Erythroblast (primary cell): Measurements from ENCODE around the gene SLC38A3.

Experiments
- DNase-seq, 2 experiments: peaks; one replicate each; lab custom pipeline; 2025; lab: John Stamatoyannopoulos, UW
- GATA1 ChIP-seq: IDR thresholded peaks from 2 replicates; pipeline ENCODE4 v1.6.1; 2011; ENCODE audit warnings: low read depth, mild to moderate bottlenecking, control low read depth, low read length, moderate library complexity
- POLR2A ChIP-seq: IDR thresholded peaks from 2 replicates; pipeline ENCODE4 v1.6.1; 2011; ENCODE audit warnings: mild to moderate bottlenecking, low read length

The SLC38A3 gene

DNA sequence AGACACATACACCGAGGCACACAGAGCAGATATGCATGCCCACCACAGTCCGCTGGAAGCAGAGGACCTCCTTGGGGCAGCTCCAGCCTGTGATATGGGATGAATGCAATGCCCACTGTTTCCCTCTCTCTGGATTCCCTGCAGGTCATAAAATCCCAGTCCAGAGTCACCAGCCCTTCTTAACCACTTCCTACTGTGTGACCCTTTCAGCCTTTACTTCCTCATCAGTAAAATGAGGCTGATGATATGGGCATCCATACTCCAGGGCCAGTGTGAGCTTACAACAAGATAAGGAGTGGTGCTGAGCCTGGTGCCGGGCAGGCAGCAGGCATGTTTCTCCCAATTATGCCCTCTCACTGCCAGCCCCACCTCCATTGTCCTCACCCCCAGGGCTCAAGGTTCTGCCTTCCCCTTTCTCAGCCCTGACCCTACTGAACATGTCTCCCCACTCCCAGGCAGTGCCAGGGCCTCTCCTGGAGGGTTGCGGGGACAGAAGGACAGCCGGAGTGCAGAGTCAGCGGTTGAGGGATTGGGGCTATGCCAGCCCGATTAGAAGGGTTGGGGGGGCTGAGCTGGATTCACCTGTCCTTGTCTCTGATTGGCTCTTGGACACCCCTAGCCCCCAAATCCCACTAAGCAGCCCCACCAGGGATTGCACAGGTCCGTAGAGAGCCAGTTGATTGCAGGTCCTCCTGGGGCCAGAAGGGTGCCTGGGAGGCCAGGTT is 14.0 kb upstream of the SLC38A3 start, which contains the start of gene GNAT1:
TSS of gene GNAT1 (plus strand) at position 675 of the 725 bp plus-strand sequence. CDS start 116 bp downstream, outside the sequence.
- TF ChIP-seq GATA1 = no peak
- TF ChIP-seq POLR2A = no peak
- no peak for DNase-seq

DNA sequence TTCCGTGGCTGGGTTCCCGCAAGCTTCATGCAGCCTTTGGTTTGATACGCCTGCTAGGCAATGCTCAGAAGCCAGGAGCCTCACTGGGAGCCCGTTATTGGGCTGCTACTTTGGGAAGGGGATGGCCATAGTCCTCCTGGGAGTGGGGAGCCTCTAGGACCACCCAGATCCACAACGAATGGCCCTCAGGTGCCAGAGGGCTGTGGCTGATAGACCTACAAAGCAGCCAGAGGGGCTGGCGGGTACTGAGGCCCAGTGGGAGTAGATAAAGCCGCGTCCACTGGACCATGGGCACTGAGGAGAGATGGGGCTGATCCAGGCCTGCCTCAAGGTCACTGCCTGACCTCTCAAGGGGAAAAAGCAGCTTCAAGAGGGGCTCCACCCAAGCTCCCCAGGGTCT is 12.9 kb upstream of the SLC38A3 start:
- no peak for DNase-seq
- TF ChIP-seq POLR2A (no peak), GATA1 (no peak)

DNA sequence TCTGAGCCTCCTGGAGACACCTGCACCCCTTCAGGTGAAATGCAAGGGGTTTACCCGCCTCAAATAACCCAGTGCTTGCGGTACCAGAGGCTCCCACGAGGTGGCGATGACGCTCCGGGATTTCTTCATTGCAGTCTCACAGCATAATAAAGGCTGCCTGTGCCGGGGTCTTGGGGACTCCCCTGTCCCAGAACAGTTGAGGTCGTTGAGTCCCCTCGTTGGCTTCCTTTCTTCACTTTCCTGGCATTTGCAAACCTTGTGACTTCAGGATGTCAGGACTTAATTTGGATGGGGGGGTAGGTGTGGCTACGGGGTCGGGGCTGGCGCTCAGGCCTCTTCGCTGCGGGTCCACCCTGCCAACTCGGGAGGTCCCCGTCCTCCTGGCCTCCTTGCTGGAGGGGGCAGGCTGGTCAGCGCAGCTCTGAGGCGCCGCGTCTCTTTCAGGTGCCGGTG is 12.4 kb upstream of the SLC38A3 start:
- DNase-seq = peak; percentile 58 to 79
- TF ChIP-seq POLR2A = no peak
- no peak for TF ChIP-seq GATA1

DNA sequence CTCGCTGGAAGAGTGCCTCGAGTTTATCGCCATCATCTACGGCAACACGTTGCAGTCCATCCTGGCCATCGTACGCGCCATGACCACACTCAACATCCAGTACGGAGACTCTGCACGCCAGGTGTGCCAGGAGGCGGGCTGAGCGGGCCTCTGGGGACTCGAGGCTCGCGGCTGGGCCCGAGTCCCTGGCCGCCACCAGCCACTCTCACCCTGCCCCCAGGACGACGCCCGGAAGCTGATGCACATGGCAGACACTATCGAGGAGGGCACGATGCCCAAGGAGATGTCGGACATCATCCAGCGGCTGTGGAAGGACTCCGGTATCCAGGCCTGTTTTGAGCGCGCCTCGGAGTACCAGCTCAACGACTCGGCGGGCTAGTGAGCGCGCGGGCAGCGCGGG is 11.8 kb upstream of the SLC38A3 start:
- DNase-seq = no peak

DNA sequence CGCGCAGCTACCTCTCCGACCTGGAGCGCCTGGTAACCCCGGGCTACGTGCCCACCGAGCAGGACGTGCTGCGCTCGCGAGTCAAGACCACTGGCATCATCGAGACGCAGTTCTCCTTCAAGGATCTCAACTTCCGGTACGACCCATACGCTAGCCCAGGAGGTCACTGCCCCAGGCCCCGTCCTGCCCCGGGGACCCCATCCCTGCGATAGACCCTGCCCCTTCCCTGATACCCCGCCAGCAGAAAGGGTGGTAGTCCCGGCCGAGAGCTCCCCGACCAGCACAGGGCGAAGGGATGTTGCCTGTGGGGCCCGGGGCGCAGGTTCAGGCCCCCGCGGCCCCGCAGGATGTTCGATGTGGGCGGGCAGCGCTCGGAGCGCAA is 11.3 kb upstream of the SLC38A3 start:
- no peak for DNase-seq
- TF ChIP-seq GATA1 (no peak), POLR2A (no peak)

More for the DNA sequence above, 11.8 kb upstream of the SLC38A3 start:
- TF ChIP-seq GATA1 (no peak), POLR2A (no peak)

DNA sequence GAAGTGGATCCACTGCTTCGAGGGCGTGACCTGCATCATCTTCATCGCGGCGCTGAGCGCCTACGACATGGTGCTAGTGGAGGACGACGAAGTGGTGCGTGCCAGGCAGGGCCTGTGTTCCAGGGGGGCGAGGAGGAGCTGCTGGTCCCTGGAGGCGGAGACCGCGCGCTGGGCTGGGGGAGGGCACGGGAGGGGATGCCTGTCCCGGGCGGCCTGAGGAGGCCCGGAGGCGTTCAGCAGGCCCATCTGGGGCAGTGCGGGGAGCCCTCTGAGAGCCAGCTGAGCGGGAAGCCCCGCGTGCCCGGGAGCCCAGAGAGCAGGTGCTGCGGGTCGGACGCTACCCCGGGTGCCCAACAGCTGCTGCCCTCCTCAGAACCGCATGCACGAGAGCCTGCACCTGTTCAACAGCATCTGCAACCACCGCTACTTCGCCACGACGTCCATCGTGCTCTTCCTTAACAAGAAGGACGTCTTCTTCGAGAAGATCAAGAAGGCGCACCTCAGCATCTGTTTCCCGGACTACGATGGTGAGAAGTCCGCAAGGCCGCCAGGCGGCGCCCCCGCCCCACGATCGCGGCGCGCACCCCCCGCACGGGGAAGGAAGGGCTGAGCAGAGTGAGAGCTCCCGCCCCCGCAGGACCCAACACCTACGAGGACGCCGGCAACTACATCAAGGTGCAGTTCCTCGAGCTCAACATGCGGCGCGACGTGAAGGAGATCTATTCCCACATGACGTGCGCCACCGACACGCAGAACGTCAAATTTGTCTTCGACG is 10.8 kb upstream of the SLC38A3 start:
- DNase-seq = peak; percentile 67 to 76
- TF ChIP-seq GATA1 (no peak), POLR2A (no peak)

DNA sequence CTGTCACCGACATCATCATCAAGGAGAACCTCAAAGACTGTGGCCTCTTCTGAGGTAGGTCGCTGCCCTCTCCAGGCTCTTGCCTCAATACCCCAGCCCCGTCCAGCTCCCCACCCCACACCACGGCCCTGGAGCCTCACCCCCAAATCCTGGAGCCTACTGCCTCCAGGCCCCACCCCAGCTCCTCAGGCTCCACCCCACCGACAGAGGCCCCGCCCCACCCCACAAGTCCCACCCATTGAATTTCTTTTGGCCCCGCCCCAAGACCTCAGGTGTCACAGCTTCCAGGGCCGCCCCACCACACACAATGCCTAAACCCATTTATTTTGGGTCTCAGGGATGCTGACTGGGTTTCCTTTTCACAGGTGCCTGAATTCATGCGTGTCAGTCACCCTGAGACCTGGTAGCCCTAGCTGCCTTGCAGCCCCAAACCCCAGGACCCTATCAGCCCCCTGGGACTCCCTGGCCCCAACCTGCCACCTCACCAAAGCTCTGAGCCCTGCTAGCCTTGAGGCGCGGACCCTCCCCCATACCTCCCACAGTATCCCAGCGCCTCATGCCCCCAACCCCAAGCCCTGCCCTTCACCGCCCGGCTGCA is 10.1 kb upstream of the SLC38A3 start:
- DNase-seq = peak; percentile 40
- no peak for TF ChIP-seq POLR2A
- no peak for TF ChIP-seq GATA1

DNA sequence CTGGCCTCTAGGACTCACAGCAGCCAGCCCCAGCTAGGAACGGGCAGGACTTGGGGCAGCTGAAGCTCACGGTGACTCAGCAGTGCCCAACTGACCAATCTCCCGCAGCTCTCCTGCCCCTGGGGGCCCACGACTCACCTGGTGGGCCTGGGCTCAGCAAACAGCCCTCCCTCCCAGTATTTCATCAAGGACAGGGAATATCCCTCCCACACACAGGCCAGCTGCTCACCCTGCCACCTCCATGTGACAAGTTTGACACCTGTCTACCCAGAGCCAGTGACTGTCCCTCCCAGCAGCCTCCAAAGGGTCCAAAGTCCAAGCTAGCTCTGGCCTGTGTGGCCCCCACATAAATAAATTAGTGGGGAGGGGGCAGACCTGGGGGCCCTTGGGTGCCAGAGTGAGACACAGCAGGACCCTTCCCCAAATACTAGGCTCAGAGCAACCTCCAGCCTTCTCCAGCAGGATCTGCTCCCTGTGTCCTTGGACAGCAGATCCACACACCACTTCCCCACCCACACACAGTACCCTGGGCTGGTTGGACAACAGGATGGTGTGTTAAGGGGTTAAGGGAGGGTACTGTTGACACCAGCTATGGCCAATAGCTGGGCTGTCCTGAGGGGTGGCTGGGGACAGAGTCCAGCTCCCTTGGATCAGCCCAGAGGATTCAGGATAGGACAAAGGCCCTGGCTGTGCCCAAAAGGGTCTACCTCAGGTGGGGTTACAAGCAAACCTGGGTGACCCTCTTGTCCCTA is 9.4 kb upstream of the SLC38A3 start:
- TF ChIP-seq POLR2A = no peak
- TF ChIP-seq GATA1 = no peak

DNA sequence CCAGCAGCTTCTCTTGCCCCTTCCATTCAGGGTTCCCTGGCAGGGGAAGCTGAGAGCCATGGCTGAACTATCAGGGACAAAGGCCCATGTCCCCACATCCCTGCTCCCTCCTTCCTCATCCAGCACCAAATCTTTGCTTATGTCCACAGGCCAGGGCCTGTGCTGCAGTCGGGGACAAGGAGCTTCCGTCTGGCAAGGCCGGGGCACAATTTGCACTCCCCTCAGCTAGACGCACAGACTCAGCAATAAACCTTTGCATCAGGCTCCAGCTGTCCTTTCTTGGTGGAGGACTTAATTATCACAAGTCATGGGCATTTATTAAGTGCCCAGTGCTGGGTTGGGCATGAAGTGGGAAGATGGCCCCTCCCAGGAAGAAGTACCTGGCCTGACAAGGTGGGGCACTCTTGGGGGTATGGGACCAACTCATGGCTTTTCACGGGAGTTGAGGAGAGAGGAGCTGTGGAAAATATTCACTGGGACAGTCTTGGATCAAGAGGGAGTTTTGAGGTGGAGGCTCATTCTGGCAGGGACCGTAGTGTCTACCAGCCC is 8.7 kb upstream of the SLC38A3 start:
- TF ChIP-seq GATA1 = no peak
- no peak for TF ChIP-seq POLR2A
- no peak for DNase-seq

More for the DNA sequence above, 9.4 kb upstream of the SLC38A3 start:
- no peak for DNase-seq

DNA sequence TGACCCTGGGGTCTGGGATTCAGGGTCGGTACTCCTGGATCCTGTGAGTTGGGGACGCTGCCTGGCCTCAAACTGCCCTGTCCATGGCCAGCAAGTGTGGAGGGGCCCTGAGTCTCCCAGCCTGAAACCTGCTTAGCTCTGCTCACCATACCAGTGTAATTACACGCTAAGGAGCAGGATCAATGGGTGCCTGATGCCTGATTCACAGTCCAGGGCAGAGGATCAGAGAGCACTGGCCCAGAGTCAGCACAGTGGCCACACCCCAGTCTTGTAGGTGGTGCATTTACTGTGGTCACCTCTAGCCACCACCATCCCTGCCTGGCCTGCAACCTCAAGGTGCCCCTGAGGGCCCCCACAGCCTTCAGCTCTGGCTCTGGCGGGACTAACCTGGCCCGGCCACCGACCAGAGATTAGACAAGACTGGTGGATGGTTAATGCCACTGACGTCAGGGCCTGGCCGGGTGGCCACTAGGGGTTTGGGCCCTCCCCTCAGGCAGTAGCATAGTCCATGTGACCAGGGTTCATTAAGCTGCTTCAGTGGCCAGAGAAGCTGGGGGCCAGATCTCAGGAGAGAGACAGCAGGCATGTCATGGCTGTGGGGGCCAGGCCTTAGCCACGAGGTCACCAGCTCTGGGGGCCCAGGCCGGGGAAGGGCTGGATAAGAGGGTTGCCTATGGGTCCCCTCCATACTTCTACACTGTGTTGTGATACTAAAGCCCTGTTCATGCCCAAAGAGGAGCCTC is 3.3 kb upstream of the SLC38A3 start:
- TF ChIP-seq GATA1 (no peak), POLR2A (no peak)
- DNase-seq = no peak

DNA sequence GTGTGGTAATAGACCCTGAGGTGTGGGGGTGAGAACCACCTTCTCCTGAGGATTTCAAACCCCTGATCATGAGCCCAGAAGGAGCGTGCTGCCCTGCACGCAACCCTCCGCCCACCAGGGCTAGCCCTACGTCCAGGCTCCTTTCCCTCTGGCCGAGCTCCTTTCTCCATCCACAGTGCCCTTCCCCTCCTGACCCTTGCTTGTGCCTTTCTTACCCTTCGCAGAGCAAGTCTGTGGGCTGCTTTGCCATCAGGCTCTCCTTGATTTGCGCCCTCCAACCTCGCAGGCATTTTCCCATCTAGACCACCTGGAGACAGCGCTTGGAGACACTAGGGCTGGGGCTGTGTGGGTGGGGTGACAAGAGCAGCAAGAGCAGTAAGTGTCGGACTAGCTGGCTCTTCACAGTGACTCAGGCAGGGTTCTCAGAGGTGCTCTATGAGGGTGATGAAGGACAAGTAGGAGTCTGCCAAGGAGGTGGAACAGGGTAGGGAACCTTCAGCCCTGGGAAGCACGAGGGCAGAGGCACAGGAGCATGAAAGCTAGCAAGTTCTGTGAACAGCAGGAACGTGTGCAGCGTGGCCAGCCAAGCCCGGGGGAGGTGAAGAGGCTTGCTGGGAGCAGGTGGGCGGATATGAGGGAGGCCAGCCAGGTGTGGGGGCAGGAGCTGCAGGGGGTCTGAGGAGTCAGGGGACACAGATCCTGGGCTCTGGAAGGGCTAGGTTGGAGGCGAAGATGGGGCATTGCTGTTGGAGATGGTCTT is 2.5 kb upstream of the SLC38A3 start:
- no peak for TF ChIP-seq GATA1
- TF ChIP-seq POLR2A = no peak
- no peak for DNase-seq

DNA sequence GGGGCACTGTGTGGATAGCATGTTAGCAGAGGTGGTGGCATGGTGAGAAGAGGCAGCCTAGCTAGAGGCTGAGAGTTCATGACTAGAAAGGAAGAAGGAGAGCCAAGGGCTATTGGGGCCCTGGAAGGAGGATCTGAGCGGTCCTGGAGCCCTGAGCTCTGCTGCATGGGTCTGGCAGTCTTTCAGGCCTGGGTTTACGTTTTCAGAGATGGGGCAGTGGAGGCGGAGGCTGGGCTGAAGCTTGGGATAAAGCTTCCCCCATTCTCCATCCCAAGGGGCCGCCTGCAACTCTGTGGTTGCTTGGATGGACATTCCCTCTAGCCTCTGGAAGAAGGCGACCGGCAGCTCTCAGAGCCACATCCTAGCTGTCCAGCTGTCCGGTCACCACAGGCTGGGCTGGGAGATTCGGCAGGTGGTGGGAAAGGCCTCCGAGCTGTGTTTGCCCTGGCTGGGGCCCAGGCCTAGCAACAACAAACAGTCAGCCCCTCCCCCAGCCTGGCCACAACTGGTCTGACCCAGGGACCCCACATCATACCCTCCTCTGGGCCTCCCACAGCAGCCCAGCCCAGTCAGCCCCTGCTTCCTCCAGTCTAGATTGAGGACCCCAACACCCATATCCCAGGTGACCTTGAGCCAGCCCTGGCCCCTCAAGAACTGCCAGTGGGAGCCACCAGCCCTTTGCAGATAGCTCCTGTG is 1.8 kb upstream of the SLC38A3 start:
- TF ChIP-seq GATA1 = no peak
- TF ChIP-seq POLR2A = no peak

More for the DNA sequence above, 1.8 kb upstream of the SLC38A3 start:
- DNase-seq = no peak
